K562 (cell line): ENCODE data around the gene ANXA3. TPM values are rescaled to one million over a fixed set of nuclear protein-coding genes. Genes with fewer than 3 reads are reported as not detected.

Source experiments
- ELF4 ChIP-seq: fragments of 450-650 bp; formaldehyde crosslinking; IDR thresholded peaks from 2 replicates; pipeline ENCODE4 v1.4.0; 2022; ENCODE audit warnings: missing genetic modification characterization
- HDAC6 ChIP-seq: IDR thresholded peaks from 2 replicates; pipeline ENCODE4 v1.6.1; 2012; ENCODE audit warnings: low read depth, mild to moderate bottlenecking, control low read depth, inconsistent platforms, low read length, moderate library complexity
- POLR2H ChIP-seq: IDR thresholded peaks from 2 replicates; pipeline ENCODE4 v1.6.1; 2016; ENCODE audit warnings: missing genetic modification characterization, low read depth, mild to moderate bottlenecking, control low read depth, missing compliant biosample characterization, moderate library complexity
- PTTG1 ChIP-seq: fragments of 450-650 bp; IDR thresholded peaks from 2 replicates; pipeline ENCODE4 v1.6.1; 2016; ENCODE audit warnings: low read depth, mild to moderate bottlenecking, missing genetic modification characterization, missing compliant biosample characterization
- SETDB1 ChIP-seq: IDR thresholded peaks from one replicate; pipeline ENCODE4 v1.6.1; 2012; ENCODE audit warnings: low read length, control low read depth, inconsistent platforms
- SIRT6 ChIP-seq: IDR thresholded peaks from one replicate; pipeline ENCODE4 v1.6.1; 2012; ENCODE audit warnings: low read depth, mild to moderate bottlenecking, control low read depth, inconsistent platforms, low read length, moderate library complexity
- ZNF408 ChIP-seq: fragments of 250-450 bp; sonication (Bioruptor Pico); IDR thresholded peaks from 2 replicates; pipeline ENCODE4 v1.4.0; 2020; ENCODE audit warnings: low read depth, mild to moderate bottlenecking, moderate library complexity
- ZNF584 ChIP-seq: fragments of 200-800 bp; sonication (Bioruptor generic); IDR thresholded peaks from 2 replicates; pipeline ENCODE4 v1.6.1; 2016; ENCODE audit warnings: low read depth, mild to moderate bottlenecking, missing genetic modification characterization, missing compliant biosample characterization
- polyA plus RNA-seq, 8 experiments: library from polyadenylated mRNA; depleted of rRNA in 4 of 8; stranded (reverse) in 5 of 8; unstranded in 3 of 8; fragments of >200 nt; fragmentation: Nextera tagmentation in 2 of 8; fragmentation: Illumina TruSeq in 1 of 8; extraction: Ambion mirVana in 2 of 8; extraction: Trizol in 1 of 8; gene quantifications; 2 replicates each; pipeline versions ENCODE4 v1.2.1 to v1.2.3, GENCODE V29; 2011 to 2014; ENCODE audit warnings: inconsistent platforms in 1 of 8, missing spikeins in 1 of 8
- total RNA-seq, 7 experiments: library from RNA; depleted of rRNA in 6 of 7; stranded (reverse); fragments of >200 nt in 6 of 7; fragmentation: Illumina TruSeq in 2 of 7; extraction: Trizol in 2 of 7; gene quantifications; 2 replicates each; pipeline versions ENCODE4 v1.2.1 to v1.2.3, GENCODE V29; 2011 to 2021; ENCODE audit warnings: low replicate concordance in 1 of 7
- TF ChIP-seq, protein P1 (sequence below), 2 experiments: fragments of 450-650 bp in 1 of 2; sonication (generic) in 1 of 2; formaldehyde crosslinking in 1 of 2; IDR thresholded peaks; 2 replicates each; pipeline versions ENCODE4 v1.7.1 to v1.9.0; 2016 to 2022; ENCODE audit warnings: inconsistent platforms in 1 of 2, mild to moderate bottlenecking in 1 of 2, missing genetic modification reagents in 1 of 2
- TF ChIP-seq, protein P2 (sequence below): sonication (generic); formaldehyde crosslinking; IDR thresholded peaks from 2 replicates; pipeline ENCODE4 v1.8.0; 2022; ENCODE audit warnings: mild to moderate bottlenecking, missing genetic modification reagents, borderline replicate concordance
- TF ChIP-seq, protein P3 (sequence below): fragments of 250-450 bp; sonication (Bioruptor Pico); IDR thresholded peaks from 2 replicates; pipeline ENCODE4 v1.5.0; 2020; ENCODE audit warnings: mild to moderate bottlenecking
- TF ChIP-seq, protein P4 (sequence below): IDR thresholded peaks from 2 replicates; pipeline ENCODE4 v1.6.1; 2011; ENCODE audit warnings: borderline replicate concordance, low read depth, mild to moderate bottlenecking, moderate library complexity, low read length; ENCODE audit not compliant: insufficient read depth, poor library complexity, severe bottlenecking

Gene ANXA3
- total and polyA plus RNA-seq, 9 of the 15 experiments (the other 6 are each of a cell fraction or from before 2014, with no cell fraction given): 6.3 to 15.5 (median 9.8) TPM

DNA sequence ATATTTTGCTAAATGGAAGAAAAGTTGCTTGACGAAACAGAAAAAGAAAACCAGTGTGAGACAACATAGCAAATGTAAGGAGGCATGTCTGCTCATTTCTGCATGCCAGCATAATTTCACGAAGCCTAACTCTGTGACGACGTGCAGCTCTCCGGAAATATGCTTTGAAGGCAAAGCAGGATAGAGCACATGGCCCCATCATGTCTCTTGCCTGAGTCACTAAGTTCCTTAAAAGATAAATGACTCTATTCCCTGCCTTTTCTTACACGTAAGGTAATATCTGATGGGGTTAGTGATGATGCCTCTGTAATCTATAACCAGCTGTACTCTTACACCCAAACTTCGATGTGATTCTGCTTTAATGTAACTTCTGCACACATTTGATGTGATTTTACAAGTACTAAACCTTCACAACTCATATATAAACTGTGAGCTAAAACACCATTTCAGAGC, 64.5 kb downstream of the ANXA3 start (continued):
- TF ChIP-seq, protein P1, sequence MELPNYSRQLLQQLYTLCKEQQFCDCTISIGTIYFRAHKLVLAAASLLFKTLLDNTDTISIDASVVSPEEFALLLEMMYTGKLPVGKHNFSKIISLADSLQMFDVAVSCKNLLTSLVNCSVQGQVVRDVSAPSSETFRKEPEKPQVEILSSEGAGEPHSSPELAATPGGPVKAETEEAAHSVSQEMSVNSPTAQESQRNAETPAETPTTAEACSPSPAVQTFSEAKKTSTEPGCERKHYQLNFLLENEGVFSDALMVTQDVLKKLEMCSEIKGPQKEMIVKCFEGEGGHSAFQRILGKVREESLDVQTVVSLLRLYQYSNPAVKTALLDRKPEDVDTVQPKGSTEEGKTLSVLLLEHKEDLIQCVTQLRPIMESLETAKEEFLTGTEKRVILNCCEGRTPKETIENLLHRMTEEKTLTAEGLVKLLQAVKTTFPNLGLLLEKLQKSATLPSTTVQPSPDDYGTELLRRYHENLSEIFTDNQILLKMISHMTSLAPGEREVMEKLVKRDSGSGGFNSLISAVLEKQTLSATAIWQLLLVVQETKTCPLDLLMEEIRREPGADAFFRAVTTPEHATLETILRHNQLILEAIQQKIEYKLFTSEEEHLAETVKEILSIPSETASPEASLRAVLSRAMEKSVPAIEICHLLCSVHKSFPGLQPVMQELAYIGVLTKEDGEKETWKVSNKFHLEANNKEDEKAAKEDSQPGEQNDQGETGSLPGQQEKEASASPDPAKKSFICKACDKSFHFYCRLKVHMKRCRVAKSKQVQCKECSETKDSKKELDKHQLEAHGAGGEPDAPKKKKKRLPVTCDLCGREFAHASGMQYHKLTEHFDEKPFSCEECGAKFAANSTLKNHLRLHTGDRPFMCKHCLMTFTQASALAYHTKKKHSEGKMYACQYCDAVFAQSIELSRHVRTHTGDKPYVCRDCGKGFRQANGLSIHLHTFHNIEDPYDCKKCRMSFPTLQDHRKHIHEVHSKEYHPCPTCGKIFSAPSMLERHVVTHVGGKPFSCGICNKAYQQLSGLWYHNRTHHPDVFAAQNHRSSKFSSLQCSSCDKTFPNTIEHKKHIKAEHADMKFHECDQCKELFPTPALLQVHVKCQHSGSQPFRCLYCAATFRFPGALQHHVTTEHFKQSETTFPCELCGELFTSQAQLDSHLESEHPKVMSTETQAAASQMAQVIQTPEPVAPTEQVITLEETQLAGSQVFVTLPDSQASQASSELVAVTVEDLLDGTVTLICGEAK (IDR thresholded peaks at IDR 0.05): peak; percentile 50; the same call in 1 of the 2 replicates
- TF ChIP-seq, protein P1 (CRISPR knock-in tag; IDR thresholded peaks at IDR 0.05): no peak
- TF ChIP-seq ZNF408 (CRISPR knock-in tag) (no peak), PTTG1 (tag) (no peak), ZNF584 (CRISPR knock-in tag) (peak; percentile 35; the same call in 1 of the 2 replicates), ELF4 (CRISPR knock-in tag) (0 out of 2 replicates have a peak, but pooled peaks have one; percentile 25), POLR2H (peak; percentile 41; the same call in 1 of the 2 replicates), HDAC6 (no peak), SIRT6 (no peak), SETDB1 (no peak)
- TF ChIP-seq, protein P2, sequence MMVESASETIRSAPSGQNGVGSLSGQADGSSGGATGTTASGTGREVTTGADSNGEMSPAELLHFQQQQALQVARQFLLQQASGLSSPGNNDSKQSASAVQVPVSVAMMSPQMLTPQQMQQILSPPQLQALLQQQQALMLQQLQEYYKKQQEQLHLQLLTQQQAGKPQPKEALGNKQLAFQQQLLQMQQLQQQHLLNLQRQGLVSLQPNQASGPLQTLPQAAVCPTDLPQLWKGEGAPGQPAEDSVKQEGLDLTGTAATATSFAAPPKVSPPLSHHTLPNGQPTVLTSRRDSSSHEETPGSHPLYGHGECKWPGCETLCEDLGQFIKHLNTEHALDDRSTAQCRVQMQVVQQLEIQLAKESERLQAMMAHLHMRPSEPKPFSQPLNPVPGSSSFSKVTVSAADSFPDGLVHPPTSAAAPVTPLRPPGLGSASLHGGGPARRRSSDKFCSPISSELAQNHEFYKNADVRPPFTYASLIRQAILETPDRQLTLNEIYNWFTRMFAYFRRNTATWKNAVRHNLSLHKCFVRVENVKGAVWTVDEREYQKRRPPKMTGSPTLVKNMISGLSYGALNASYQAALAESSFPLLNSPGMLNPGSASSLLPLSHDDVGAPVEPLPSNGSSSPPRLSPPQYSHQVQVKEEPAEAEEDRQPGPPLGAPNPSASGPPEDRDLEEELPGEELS (CRISPR knock-in tag): no peak
- TF ChIP-seq, protein P3, sequence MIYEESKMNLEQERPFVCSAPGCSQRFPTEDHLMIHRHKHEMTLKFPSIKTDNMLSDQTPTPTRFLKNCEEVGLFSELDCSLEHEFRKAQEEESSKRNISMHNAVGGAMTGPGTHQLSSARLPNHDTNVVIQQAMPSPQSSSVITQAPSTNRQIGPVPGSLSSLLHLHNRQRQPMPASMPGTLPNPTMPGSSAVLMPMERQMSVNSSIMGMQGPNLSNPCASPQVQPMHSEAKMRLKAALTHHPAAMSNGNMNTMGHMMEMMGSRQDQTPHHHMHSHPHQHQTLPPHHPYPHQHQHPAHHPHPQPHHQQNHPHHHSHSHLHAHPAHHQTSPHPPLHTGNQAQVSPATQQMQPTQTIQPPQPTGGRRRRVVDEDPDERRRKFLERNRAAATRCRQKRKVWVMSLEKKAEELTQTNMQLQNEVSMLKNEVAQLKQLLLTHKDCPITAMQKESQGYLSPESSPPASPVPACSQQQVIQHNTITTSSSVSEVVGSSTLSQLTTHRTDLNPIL (CRISPR knock-in tag): no peak
- TF ChIP-seq, protein P4, sequence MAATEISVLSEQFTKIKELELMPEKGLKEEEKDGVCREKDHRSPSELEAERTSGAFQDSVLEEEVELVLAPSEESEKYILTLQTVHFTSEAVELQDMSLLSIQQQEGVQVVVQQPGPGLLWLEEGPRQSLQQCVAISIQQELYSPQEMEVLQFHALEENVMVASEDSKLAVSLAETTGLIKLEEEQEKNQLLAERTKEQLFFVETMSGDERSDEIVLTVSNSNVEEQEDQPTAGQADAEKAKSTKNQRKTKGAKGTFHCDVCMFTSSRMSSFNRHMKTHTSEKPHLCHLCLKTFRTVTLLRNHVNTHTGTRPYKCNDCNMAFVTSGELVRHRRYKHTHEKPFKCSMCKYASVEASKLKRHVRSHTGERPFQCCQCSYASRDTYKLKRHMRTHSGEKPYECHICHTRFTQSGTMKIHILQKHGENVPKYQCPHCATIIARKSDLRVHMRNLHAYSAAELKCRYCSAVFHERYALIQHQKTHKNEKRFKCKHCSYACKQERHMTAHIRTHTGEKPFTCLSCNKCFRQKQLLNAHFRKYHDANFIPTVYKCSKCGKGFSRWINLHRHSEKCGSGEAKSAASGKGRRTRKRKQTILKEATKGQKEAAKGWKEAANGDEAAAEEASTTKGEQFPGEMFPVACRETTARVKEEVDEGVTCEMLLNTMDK: no peak
